ENCODE results near the gene CDC42EP3.

CDC42EP3 gene

GRCh38 chr2:37649518-37649917 lies 21.9 kb downstream of the CDC42EP3 start:
- no peak for TF ChIP-seq CTCF (conservative IDR thresholded peaks at IDR 0.05; ENCODE audit: low read depth, low read length)
- H3K9ac ChIP-seq = no peak overlapping the region
- peaks cover 20% of the 10 kb centered on the region for H3K4me1 ChIP-seq (ENCODE audit: low read depth, poor library complexity, severe bottlenecking)
- H3K79me2 ChIP-seq (ENCODE audit: insufficient read depth, low read depth) = no peaks in the 10 kb centered on the region
- H3K4me2 ChIP-seq = no peak overlapping the region
- H3K4me3 ChIP-seq (IDR thresholded peaks at IDR 0.05; ENCODE audit: insufficient read depth, low read depth, low read length) = no peak overlapping the region
- H3K36me3 ChIP-seq (ENCODE audit: insufficient read depth) = no peaks in the 10 kb centered on the region
- H2AFZ ChIP-seq (ENCODE audit: low read depth) = no peak overlapping the region
- H3K27ac ChIP-seq = no peak overlapping the region
- H3K27me3 ChIP-seq (ENCODE audit: insufficient read depth, low read depth) = no peaks in the 10 kb centered on the region
- no peaks in the 10 kb centered on the region for H4K20me1 ChIP-seq (ENCODE audit: insufficient read depth)

- H4K20me1 ChIP-seq (ENCODE audit: insufficient read depth) = no peaks in the 10 kb centered on the region
- no peaks in the 10 kb centered on the region for H3K27me3 ChIP-seq (ENCODE audit: insufficient read depth, low read depth)
- no peak overlapping the region for H3K9ac ChIP-seq
- no peak overlapping the region for H2AFZ ChIP-seq (ENCODE audit: low read depth)
- H3K4me1 ChIP-seq (ENCODE audit: low read depth, poor library complexity, severe bottlenecking) = peaks cover 10% of the 10 kb centered on the region
- no peaks in the 10 kb centered on the region for H3K36me3 ChIP-seq (ENCODE audit: insufficient read depth)
- no peak overlapping the region for H3K27ac ChIP-seq
- no peaks in the 10 kb centered on the region for H3K79me2 ChIP-seq (ENCODE audit: insufficient read depth, low read depth)
- H3K4me3 ChIP-seq (IDR thresholded peaks at IDR 0.05; ENCODE audit: insufficient read depth, low read depth, low read length) = no peak overlapping the region
- TF ChIP-seq CTCF (conservative IDR thresholded peaks at IDR 0.05; ENCODE audit: low read depth, low read length) = no peak
- H3K4me2 ChIP-seq = no peak overlapping the region
These were observed 23.0 kb downstream of the CDC42EP3 start for GRCh38 chr2:37648331-37649011.

GRCh38 chr2:37647971-37648330 lies 23.5 kb downstream of the CDC42EP3 start:
- Histone ChIP-seq H3K36me3 (ENCODE audit: insufficient read depth) (no peaks in the 10 kb centered on the region), H2AFZ (ENCODE audit: low read depth) (no peak overlapping the region), H3K4me3 (IDR thresholded peaks at IDR 0.05; ENCODE audit: insufficient read depth, low read depth, low read length) (no peak overlapping the region), H3K79me2 (ENCODE audit: insufficient read depth, low read depth) (no peaks in the 10 kb centered on the region), H3K4me2 (no peak overlapping the region), H3K27me3 (ENCODE audit: insufficient read depth, low read depth) (no peaks in the 10 kb centered on the region), H3K27ac (no peak overlapping the region), H3K4me1 (ENCODE audit: low read depth, poor library complexity, severe bottlenecking) (peaks cover 5% of the 10 kb centered on the region), H3K9ac (no peak overlapping the region), H4K20me1 (ENCODE audit: insufficient read depth) (no peaks in the 10 kb centered on the region)
- TF ChIP-seq CTCF (conservative IDR thresholded peaks at IDR 0.05; ENCODE audit: low read depth, low read length) = no peak

GRCh38 chr2:37645836-37646235 lies 25.6 kb downstream of the CDC42EP3 start:
- H3K27ac ChIP-seq = no peak overlapping the region
- H3K9ac ChIP-seq = no peak overlapping the region
- no peaks in the 10 kb centered on the region for H3K36me3 ChIP-seq (ENCODE audit: insufficient read depth)
- no peak for TF ChIP-seq CTCF (conservative IDR thresholded peaks at IDR 0.05; ENCODE audit: low read depth, low read length)
- no peaks in the 10 kb centered on the region for H3K4me1 ChIP-seq (ENCODE audit: low read depth, poor library complexity, severe bottlenecking)
- H3K79me2 ChIP-seq (ENCODE audit: insufficient read depth, low read depth) = no peaks in the 10 kb centered on the region
- H2AFZ ChIP-seq (ENCODE audit: low read depth) = no peak overlapping the region
- no peaks in the 10 kb centered on the region for H4K20me1 ChIP-seq (ENCODE audit: insufficient read depth)
- H3K4me3 ChIP-seq (IDR thresholded peaks at IDR 0.05; ENCODE audit: insufficient read depth, low read depth, low read length) = no peak overlapping the region
- H3K4me2 ChIP-seq = no peak overlapping the region
- no peaks in the 10 kb centered on the region for H3K27me3 ChIP-seq (ENCODE audit: insufficient read depth, low read depth)

All from KMS-11 (cell line).